Mammary epithelial cell (primary cell): ENCODE results near the gene PPP1R3D.

Experiments used
- CTCF ChIP-seq, 2 donors: IDR thresholded peaks in 1 of 2; conservative IDR thresholded peaks in 1 of 2; 2 replicates each; pipeline ENCODE4 v1.5.1; 2011 to 2012; ENCODE audit warnings: inconsistent platforms in 2 of 2, low read length in 2 of 2, mild to moderate bottlenecking in 2 of 2, control low read depth in 1 of 2, low read depth in 1 of 2; ENCODE audit not compliant: insufficient read depth in 1 of 2; ENCODE audit errors: extremely low read depth in 1 of 2
- EZH2 ChIP-seq: IDR thresholded peaks from 2 replicates; pipeline ENCODE4 v1.6.1; 2012; ENCODE audit warnings: low read length, inconsistent platforms, borderline replicate concordance

- TF ChIP-seq EZH2: no peak
- TF ChIP-seq CTCF (conservative IDR thresholded peaks at IDR 0.05 in 1 of 2, IDR thresholded peaks at IDR 0.05 in 1 of 2; ENCODE audit: extremely low read depth in 1 of 2, insufficient read depth in 1 of 2, low read depth in 1 of 2, low read length in 2 of 2): no peak
These were observed 8.1 kb upstream of the PPP1R3D start for GRCh38 chr20:59948212-59948611.
